Mucosa of stomach (tissue), 1 donor: Measurements from ENCODE around the gene TBC1D30.

Source experiments
- H3K27me3 ChIP-seq: one replicate; pipeline ENCODE4 v1.7.0; 2013; ENCODE audit warnings: mild to moderate bottlenecking, low read length; ENCODE audit not compliant: control insufficient read depth, insufficient read depth
- H3K36me3 ChIP-seq: one replicate; pipeline ENCODE4 v1.7.0; 2013; ENCODE audit warnings: low read length; ENCODE audit not compliant: control insufficient read depth, insufficient read depth
- H3K4me1 ChIP-seq: one replicate; pipeline ENCODE4 v1.7.0; 2013; ENCODE audit warnings: mild to moderate bottlenecking, low read length; ENCODE audit not compliant: control insufficient read depth, insufficient read depth
- H3K4me3 ChIP-seq: one replicate; pipeline ENCODE4 v1.7.0; 2013; ENCODE audit warnings: low read length
- H3K9ac ChIP-seq: one replicate; pipeline ENCODE4 v1.7.0; 2013; ENCODE audit warnings: mild to moderate bottlenecking, low read length, moderate library complexity
- H3K9me3 ChIP-seq: one replicate; pipeline ENCODE4 v1.7.0; 2013; ENCODE audit warnings: mild to moderate bottlenecking, low read length, moderate library complexity; ENCODE audit not compliant: control insufficient read depth
- donor health status: Pancreatic carcinoma.

The TBC1D30 gene

DNA sequence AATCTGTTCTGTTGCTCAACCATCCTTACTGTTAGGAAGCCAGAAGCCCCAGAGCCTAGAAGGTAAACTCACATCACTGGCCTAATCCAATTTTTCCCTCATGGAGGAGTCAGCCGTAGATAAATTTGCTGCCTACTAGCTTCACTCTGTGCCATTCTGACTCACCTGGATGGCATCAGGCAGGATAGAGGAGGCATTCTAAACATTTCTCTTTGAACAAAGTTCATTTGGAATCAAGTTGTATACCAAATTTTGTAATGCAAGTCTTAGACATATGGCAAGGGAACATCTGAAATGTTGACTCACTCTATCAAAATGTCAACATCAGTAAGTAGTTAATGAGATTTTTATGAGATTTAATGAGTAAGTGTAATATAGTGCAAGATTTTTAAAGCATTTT lies 13.6 kb upstream of the TBC1D30 start:
- H3K4me1 ChIP-seq, result peaks cover 15% of the 10 kb centered on the region
- H3K4me3 ChIP-seq, result no peak overlapping the region
- no peaks in the 10 kb centered on the region for H3K9me3 ChIP-seq
- no peak overlapping the region for H3K9ac ChIP-seq
- no peaks in the 10 kb centered on the region for H3K36me3 ChIP-seq
- H3K27me3 ChIP-seq, result no peaks in the 10 kb centered on the region

DNA sequence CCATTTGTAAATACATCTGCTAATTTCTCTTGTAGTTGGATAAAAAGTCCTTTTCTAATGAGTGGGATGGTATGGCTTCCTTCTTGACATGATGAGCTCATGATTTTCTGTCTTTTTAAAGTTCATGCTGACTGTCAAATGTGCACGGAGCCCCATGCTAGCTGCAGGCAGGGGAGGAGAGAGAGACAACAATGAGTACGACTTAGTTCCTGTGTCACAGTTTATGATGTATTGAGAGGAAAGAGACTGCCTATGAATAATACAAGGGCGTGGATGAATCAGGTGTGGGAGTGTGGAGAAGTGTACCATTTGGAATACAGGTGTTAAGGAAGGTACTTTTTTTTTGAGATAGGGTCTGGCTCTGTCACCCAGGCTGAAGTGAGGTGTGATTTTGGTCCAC lies 10.7 kb upstream of the TBC1D30 start:
- H3K27me3 ChIP-seq, result no peaks in the 10 kb centered on the region
- H3K4me1 ChIP-seq, result peaks cover 15% of the 10 kb centered on the region
- no peak overlapping the region for H3K4me3 ChIP-seq
- no peaks in the 10 kb centered on the region for H3K9me3 ChIP-seq
- H3K36me3 ChIP-seq, result no peaks in the 10 kb centered on the region
- H3K9ac ChIP-seq, result no peak overlapping the region

DNA sequence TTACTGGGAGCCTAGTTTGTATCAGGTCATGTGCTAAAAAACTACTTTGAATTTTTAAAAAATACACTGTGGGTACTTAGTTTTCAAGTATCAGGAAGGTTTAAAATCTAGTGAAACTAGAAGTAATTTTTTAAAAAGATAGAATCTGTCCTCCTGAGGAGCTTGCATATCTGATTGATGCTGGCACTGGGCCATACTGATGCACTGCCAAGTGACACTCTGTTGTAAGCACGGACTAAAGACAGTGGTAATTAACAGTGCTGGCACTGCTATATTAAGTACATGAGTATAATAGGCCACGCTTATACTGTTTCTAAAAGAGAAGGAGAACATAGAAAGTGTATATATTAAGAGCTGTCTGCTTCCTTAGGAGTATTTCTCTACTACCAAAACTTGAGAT lies 10.0 kb upstream of the TBC1D30 start:
- H3K36me3 ChIP-seq, result no peaks in the 10 kb centered on the region
- H3K9me3 ChIP-seq, result no peaks in the 10 kb centered on the region
- H3K4me3 ChIP-seq, result no peak overlapping the region
- peaks cover 15% of the 10 kb centered on the region for H3K4me1 ChIP-seq
- H3K27me3 ChIP-seq, result no peaks in the 10 kb centered on the region
- no peak overlapping the region for H3K9ac ChIP-seq

DNA sequence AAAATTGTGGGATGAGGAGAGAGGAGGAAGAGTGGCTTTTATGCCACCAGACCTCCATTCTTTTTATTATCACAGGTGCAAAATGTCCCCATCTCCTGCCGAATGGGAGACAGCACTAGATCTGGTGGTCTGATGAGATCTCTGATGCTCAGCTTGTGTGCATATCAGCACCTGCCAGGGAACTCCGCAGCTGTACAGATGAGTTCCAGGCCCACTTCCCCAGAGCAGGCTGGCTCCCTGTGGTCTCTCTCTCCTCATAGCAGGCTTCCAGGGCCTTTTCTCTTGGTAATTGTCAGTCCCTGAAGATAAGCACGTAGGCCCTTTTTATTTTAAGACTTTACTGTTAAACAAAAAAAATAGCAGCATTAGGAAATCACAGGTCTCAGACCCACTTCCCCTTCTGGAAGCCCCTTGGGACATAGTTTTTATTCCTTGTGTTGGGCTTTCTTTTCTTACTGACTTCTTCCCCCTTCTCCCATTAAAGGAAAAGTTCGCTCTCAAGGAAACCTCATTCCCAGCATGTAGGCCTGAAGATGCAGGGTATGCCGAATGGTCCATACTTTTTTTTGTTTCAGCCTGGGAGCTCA lies 4.5 kb upstream of the TBC1D30 start:
- H3K9me3 ChIP-seq, result no peaks in the 10 kb centered on the region
- H3K9ac ChIP-seq, result no peak overlapping the region
- H3K4me1 ChIP-seq, result peaks cover 2% of the 10 kb centered on the region
- no peaks in the 10 kb centered on the region for H3K36me3 ChIP-seq
- peaks cover 11% of the 10 kb centered on the region for H3K27me3 ChIP-seq
- no peak overlapping the region for H3K4me3 ChIP-seq

DNA sequence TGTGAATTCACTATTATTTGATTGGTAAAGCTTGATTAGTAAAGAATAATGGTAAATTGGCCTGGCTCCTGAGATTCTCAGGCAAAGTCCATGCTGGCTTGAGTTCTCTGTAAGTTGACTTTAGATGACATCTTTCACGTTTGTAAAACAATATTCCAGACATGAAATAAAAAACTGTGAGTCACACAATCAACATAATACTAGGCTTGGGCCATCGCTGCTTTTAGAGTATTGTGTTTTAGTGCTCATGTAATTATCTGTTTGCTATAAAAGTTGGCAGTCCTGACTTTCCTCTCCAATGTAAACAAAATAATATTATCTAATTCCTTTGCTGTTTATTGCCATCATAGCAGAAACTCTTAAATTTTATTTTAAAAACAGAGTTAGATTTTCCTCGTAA lies 3.9 kb upstream of the TBC1D30 start:
- Histone ChIP-seq H3K36me3 (no peaks in the 10 kb centered on the region), H3K9me3 (no peaks in the 10 kb centered on the region), H3K4me3 (no peak overlapping the region), H3K9ac (no peak overlapping the region), H3K4me1 (peaks cover 9% of the 10 kb centered on the region), H3K27me3 (peaks cover 18% of the 10 kb centered on the region)

DNA sequence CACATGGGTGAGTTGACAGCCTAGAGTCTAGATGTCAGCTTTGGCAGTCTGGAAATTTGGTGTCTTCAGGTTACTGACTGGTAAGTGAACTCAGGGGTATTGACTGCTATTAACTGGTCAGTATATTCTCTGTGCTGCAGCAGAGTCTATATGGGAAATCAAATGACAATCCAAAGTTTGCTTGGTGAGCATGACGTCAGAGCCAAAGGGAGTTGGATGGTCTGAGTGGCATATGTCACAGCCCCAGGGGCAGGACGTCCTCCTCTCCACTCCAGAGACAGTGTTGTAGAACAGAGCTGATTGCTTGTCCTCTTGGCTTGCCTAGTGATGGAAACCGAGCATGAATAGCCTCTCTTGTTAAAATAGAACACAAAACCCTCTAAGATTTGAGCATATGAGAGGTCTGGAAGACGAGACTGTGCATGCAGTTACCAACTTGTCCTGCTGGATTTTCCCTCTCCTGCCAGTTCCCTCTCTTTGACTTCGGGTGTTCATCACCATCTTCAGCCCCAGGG lies 3.3 kb upstream of the TBC1D30 start:
- no peak overlapping the region for H3K9ac ChIP-seq
- peaks cover 24% of the 10 kb centered on the region for H3K27me3 ChIP-seq
- H3K4me1 ChIP-seq, result peaks cover 14% of the 10 kb centered on the region
- H3K9me3 ChIP-seq, result no peaks in the 10 kb centered on the region
- H3K4me3 ChIP-seq, result no peak overlapping the region
- no peaks in the 10 kb centered on the region for H3K36me3 ChIP-seq

DNA sequence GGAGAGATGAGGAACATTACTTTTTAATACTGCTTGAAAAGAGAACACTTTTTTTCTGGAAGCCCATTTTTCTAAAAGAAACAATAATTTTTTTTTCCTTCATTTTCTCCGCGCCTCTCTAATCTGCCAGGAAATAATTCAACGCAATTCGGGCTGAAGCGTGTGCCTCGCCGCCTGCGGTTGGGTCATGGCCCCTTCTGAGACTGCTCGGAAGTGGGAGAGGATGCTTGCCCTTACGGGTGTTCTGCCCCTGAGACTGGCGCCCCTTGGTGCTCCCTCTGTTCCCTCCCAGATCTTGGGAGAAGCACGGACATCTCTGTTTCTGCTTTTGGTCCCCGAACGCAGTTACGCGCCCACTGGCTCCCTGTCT lies 332 bp upstream of the TBC1D30 start:
- Histone ChIP-seq H3K27me3 (peaks cover 27% of the 10 kb centered on the region), H3K9me3 (no peaks in the 10 kb centered on the region), H3K4me3 (peak overlapping the region; percentile 29), H3K9ac (peak overlapping the region; percentile 35), H3K4me1 (peaks cover 16% of the 10 kb centered on the region), H3K36me3 (no peaks in the 10 kb centered on the region)

DNA sequence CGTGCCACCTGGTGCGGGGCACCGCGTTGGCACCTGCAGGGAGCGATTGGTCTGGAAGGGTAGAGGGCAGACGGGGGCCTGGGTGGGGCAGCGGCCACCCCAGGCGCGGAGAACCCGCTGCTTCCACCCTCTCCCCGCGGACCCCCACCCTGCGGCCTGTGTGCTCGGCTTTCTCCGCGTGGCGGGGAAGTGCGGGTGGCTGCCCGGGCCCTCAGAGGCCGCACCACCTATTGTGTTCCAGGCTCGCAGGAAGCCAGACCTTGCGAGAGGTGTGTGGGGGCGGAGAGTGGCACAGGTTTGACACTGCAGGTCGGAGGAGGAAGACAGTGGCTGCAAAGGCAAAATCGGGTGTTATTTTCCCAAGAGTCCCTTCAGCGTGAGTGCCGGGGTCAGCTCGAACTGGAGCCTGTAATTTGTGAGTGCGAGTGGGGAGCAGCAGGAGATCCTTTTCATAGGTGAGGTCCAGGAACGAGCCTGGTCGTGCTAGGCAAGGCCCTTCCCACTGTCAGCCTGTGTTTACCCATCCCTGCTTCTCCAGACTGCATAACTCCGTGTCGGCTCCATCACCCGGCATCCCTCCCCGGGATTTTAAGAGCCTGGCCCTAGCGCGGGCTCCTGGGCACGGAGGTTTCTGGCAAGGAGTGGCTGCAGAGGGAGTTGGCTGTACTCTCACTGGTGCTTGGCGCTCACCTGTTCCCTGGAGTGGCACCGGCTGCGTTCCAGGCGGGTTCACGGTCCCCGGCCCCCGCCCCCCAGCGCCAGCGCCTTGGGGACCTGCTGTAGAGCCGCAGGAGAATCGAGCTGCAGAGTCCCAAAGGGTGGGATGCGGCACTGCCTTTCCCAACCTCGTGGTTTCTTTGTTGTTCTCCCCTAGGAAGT lies 935 bp downstream of the TBC1D30 start:
- no peak overlapping the region for H3K4me3 ChIP-seq
- no peak overlapping the region for H3K9ac ChIP-seq
- peaks cover 27% of the 10 kb centered on the region for H3K27me3 ChIP-seq
- H3K4me1 ChIP-seq, result peaks cover 16% of the 10 kb centered on the region
- H3K9me3 ChIP-seq, result no peaks in the 10 kb centered on the region
- no peaks in the 10 kb centered on the region for H3K36me3 ChIP-seq

DNA sequence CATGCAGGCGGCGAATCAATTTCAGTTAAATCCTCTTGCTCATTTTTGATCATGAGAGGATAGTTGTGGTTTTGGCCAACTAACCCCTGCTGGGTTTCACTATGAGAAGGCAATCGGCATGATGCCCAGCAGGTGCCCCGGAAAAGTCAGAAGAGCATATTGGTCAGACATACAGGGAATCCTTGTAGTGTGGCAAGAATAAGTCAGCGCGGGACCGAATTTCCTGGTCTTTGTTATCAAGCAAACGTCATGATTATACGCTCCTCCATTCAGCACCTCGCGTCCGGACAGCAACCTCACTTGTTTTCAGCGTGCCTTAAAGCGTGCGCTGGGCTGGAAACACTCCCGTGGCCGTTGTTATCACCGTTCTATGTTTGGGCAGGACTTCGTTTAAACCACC lies 1.8 kb downstream of the TBC1D30 start:
- H3K4me1 ChIP-seq, result peaks cover 16% of the 10 kb centered on the region
- H3K27me3 ChIP-seq, result peaks cover 27% of the 10 kb centered on the region
- H3K9me3 ChIP-seq, result no peaks in the 10 kb centered on the region
- H3K9ac ChIP-seq, result no peak overlapping the region
- H3K36me3 ChIP-seq, result no peaks in the 10 kb centered on the region
- H3K4me3 ChIP-seq, result no peak overlapping the region

DNA sequence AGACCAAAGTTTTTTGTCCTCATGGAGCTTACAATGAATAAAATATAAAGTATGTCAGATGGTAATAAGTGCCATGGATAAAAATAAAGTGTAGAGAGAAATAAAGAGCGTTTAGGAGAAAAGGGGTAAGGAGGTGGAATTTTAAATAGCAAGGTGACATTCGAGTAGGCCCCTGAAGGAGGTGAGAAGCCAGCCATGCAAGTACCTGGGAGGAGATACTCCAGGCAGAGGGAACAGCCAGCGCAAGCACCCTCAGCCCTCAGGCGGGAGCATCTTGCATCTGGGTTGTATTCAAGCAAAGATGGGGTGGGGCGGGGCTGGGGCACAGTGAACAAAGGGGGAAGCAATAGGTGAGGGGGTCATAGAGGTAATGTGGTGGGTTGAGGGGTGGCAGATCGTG lies 4.3 kb downstream of the TBC1D30 start:
- no peaks in the 10 kb centered on the region for H3K36me3 ChIP-seq
- peaks cover 27% of the 10 kb centered on the region for H3K27me3 ChIP-seq
- H3K9ac ChIP-seq, result no peak overlapping the region

DNA sequence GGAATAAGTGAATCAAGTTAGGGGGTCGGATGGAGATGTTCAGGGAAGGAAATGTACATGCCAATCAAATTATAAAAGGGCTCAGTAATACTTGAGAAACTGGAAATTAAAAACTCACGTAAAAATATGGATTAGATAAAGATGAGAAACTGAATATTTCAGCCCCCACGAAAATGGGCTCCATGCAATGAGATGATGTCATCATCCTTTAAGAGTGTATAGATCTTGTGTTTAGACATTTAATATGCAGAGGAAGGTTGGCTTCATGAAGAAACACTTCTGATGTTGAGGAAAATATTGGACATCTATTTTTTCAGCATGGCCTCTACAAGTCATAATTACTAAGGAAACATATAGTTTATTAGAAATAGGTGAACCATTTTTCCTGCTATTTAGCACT lies 9.5 kb downstream of the TBC1D30 start:
- no peak overlapping the region for H3K4me3 ChIP-seq
- no peaks in the 10 kb centered on the region for H3K4me1 ChIP-seq
- H3K36me3 ChIP-seq, result no peaks in the 10 kb centered on the region

More for the DNA sequence above, 4.3 kb downstream of the TBC1D30 start:
- Histone ChIP-seq H3K4me3 (no peak overlapping the region), H3K9me3 (no peaks in the 10 kb centered on the region), H3K4me1 (peaks cover 16% of the 10 kb centered on the region)

DNA sequence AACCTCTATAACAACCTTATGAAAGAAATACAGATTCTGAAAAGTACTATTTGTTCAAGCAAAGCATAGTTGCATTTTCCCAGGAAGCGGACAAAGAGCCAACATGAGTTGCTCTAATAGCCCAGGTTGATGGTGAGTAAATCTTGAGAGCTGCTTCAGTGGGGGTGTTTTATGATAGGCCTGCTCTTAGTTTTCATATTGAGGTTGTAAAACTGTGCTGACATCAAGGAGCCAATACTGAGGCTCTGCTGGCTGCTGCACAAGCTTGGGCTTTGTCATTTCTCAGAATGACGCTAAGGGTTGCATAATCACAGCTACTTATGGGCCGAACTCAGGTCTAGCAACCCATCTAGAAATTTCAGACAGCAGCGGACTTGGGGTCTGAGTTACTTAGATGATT lies 11.5 kb downstream of the TBC1D30 start:
- Histone ChIP-seq H3K36me3 (no peaks in the 10 kb centered on the region), H3K9me3 (no peaks in the 10 kb centered on the region), H3K9ac (no peak overlapping the region), H3K27me3 (no peaks in the 10 kb centered on the region), H3K4me1 (no peaks in the 10 kb centered on the region), H3K4me3 (no peak overlapping the region)

More for the DNA sequence above, 9.5 kb downstream of the TBC1D30 start:
- no peaks in the 10 kb centered on the region for H3K9me3 ChIP-seq
- H3K27me3 ChIP-seq, result no peaks in the 10 kb centered on the region
- no peak overlapping the region for H3K9ac ChIP-seq
